Suppressor macrophage treated with lipopolysaccharide for 1 hour (primary cell): Measurements from ENCODE around the gene MR1.

Source experiments
- DNase-seq, 3 donors: peaks; one replicate each; pipeline ENCODE4 v3.0.0-alpha.2; 2020 to 2022

The MR1 gene

GRCh38 chr1:181064011-181064623 is 30.3 kb downstream of the MR1 start:
- peak; percentile 32 to 39 (median 38) for DNase-seq

GRCh38 chr1:181064702-181065101 is 30.9 kb downstream of the MR1 start:
- DNase-seq: no peak

- DNase-seq: no peak
Observed at GRCh38 chr1:181073638-181074037, 39.9 kb downstream of the MR1 start.

DNA sequence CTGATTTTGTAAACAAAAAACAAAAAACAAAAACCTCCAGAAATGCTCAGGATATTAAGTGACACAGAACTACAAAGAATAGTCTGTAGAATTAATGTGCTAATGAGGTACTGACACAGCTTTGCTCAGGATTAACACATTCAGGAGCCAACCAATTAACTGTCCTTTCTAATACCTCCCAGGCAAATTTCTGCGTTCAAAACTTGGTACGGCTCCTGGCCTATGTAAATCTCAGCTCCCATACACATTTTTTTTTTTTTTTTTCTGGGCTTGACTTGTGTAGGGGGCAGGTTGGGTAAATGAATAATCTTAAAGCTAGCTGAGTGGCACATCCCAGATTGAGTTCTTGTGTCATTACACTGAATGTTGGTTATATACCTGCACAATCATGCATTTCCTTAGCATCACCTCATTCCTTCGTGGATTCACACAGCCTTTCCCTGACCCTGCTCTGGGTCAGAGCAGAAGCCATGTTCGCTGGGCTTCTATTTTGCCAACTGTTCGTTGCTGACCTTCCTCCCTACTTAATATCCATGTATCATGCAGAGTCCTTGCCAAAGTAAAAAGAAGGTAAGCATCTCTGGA is 42.1 kb downstream of the MR1 start:
- DNase-seq: no peak

- DNase-seq: no peak
Observed at GRCh38 chr1:181076852-181077251, 43.1 kb downstream of the MR1 start.

- DNase-seq: no peak
Observed at GRCh38 chr1:181077576-181078242, 43.9 kb downstream of the MR1 start.

- no peak for DNase-seq
Observed at GRCh38 chr1:181079382-181079781, 45.6 kb downstream of the MR1 start.

- no peak for DNase-seq
Observed at GRCh38 chr1:181079920-181080319, 46.1 kb downstream of the MR1 start.

DNA sequence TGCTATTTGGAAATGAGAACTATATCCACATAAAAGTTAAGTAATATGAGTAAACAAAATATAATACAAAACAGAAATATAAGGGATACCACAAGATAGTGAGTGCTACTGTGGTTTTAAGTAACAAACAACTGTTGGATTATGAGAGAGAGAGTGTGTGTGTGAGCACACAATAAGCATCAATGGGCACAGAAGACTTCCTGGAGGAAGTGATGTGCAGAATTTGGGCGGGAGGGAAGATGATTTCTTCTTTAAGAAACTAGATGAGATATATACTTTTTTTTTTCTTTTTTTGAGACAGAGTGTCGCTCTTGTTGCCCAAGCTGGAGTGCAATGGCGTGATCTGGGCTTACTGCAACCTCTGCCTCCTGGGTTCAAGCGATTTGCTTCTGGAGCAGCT is 46.8 kb downstream of the MR1 start:
- no peak for DNase-seq

GRCh38 chr1:181081395-181081794 is 47.6 kb downstream of the MR1 start:
- no peak for DNase-seq

GRCh38 chr1:181083842-181084605 is 50.2 kb downstream of the MR1 start:
- DNase-seq: peak; percentile 79 to 83 (median 82)

DNA sequence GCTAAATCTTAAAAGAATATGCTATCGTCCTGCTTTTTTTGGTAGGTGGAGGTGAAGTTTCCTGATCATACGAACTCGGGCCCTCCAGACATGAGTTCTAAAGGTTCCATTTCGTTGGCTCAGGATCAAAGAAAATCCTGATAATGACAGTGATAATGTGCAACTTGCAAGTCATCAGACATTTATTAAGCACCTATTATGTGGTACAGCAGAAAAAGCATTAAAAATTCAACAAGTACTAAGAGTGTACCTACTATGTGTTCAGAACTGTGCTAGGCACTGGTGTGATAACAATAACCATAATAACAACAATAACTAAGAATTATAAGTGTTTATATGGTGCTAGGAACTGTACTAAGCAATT is 50.8 kb downstream of the MR1 start:
- DNase-seq: no peak

DNA sequence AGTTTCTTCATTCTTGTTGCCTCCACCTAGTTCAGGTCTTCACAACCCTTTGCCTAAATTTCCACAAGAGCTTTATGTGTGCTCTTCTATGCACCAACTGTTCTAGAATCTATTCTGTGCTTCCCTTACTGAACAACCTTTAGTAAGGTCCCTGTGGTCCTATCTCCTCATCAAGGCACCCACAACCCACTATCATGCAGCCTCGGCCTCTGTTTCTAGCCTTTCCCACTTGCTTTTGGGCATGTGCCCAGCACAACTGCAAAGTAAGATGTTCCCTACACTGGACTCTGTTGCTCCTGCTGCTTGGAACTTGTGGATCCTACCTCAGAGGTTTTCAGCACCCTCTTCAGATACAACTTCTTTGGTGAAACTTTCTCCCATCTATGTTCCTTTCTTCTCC is 52.3 kb downstream of the MR1 start:
- DNase-seq: no peak

- DNase-seq: peak; percentile 63 to 90 (median 82)
Observed at GRCh38 chr1:181086926-181087325, 53.1 kb downstream of the MR1 start.

DNA sequence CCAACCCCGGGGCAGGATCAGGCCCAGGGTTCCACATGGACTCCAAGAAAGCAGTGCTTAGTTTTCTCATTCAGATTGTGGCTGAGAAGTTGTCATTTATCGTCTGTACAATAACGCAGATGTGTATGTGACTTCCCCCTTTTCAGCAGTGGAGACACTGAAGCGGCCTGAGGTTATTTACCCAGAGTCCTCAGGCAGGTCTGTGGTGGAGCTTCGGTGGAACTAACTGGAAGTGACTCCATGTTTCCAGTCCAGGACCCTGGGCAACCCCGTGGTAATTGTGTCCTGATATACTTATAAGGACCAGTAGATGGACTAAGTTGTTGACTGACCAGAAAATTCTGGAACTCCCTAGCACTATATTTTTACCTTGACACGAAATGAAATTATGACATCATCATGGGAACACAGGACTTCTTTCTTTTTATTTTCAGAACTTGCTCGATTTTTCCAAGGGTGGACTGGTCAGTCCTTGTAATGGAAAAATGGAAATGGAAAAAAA is 53.7 kb downstream of the MR1 start:
- peak; percentile 64 to 79 (median 70) for DNase-seq

DNA sequence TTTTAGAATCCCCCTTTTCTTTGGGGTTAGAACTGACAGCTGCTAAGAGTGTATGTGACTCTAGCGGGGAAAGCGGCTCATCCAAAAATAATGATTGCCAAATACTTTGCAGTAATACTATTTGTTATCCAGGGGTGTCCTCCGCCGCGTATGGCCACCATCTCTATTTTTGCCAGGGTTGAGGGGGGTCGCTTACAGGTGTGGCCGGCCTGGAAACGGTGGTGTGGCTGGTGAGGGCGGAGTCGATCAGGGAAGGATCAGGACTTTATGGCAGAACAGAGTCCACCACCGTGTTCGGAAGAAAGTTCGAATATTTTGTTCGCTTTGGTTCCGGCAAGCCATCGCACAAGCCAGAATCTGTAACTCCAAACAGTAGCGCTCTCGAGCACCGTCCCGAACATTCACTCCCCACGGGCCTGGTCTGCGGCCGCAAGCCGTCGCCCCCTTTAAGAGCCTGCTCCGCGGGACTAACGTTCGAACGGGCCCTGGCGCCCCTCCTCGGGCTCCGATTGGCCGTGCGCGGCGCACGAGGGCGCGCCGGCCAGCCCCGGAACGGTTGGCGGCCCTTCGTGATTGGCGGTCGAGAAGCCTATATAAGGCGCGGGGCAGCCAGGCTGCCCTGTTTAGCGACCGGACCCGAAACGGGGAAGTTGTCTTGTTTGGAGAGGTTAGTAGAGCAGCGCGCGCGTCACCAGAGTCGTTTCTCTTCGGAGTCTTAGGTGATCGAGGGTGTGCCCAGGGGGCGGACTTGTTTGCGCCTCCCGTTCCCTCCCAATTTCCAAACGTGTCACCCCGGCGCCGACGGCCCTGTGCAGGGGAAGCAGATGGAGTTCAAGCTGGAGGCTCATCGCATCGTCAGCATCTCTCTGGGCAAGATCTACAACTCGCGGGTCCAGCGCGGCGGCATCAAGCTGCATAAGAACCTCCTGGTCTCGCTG is 54.6 kb downstream of the MR1 start, which contains the start of gene IER5:
TSS of gene IER5 (plus strand) at position 622 of the 938 bp plus-strand sequence. CDS start at position 825, 203 bp downstream.
- DNase-seq: peak; percentile 97 to 99 (median 98)

DNA sequence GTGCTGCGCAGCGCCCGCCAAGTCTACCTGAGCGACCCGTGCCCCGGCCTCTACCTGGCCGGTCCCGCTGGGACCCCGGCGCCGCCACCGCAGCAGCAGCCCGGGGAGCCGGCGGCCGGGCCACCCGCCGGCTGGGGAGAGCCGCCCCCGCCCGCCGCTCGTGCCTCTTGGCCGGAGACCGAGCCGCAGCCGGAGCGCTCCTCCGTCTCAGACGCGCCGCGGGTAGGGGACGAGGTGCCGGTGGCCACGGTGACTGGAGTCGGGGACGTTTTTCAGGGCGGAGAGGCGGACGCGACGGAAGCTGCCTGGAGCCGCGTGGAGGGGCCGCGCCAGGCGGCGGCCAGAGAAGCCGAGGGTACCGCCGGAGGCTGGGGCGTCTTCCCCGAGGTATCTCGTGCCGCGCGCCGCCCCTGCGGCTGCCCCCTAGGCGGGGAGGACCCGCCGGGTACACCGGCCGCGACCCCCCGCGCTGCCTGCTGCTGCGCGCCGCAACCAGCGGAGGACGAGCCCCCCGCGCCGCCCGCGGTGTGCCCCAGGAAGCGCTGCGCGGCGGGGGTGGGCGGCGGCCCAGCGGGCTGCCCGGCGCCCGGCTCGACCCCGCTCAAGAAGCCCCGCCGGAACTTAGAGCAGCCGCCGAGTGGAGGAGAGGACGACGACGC is 55.4 kb downstream of the MR1 start:
- peak; percentile 38 to 60 (median 44) for DNase-seq

- peak; percentile 93 to 96 (median 94) for DNase-seq
Observed at GRCh38 chr1:181089676-181090544, 56.1 kb downstream of the MR1 start.

- peak in 1 of 3 donors; percentile 31 for DNase-seq
Observed at GRCh38 chr1:181090641-181091126, 56.9 kb downstream of the MR1 start.

DNA sequence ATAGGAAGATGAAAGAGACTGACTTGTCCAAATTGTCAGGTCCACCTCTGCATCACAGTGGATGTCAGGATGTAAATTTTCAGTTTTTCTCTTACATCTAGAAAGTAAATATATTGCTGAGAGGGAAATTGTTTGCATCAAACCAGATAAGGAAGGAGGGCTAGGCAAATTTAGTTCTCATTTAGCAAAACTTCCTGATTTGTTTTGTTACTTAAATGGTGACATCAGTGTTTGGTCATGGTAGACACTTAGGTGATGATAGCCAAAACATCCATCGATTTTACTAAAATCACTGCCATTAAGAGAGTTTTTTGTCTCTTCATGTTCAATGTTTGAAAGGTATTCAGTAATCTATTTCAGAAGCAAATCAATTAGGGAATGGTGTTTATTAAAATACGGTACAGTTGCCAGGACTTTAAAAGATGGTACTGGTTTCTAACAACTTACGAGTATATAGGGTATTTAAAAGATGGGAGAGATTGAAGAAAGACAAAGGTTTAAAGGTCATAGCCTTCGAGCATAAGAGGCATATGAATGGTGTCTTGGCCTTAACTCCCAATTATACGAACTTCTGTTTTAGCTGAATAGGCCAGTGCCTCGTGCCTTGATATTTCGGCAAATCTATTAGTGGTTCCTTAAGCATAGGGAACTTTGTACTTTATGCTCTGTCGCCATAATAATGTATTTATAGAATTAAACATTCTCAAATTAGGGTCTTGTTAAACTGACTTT is 57.7 kb downstream of the MR1 start:
- peak in 2 of 3 donors; percentile 52 to 55 for DNase-seq
